ENCODE results near the gene SH3BP1. TPM values are rescaled to one million over a fixed set of nuclear protein-coding genes. Genes with fewer than 3 reads are reported as not detected.
"Not testable (repeated sequence)": the region's sequence is repeated elsewhere in the genome, so short reads cannot be mapped to it uniquely, and the experiment has no call there.

Gene SH3BP1
- total and polyA plus RNA-seq, 12 donors = 0.50 to 9.3 (median 2.0) TPM

- Histone ChIP-seq H3K9me3 (no peaks in the 10 kb centered on the region), H3K27ac (no peak overlapping the region), H3K27me3 (peaks cover 0 to 9% (median 0%) of the 10 kb centered on the region in 7 donors), H3K4me1 (peaks cover 0 to 8% (median 0%) of the 10 kb centered on the region in 9 donors), H3K36me3 (no peaks in the 10 kb centered on the region), H3K4me3 (no peak overlapping the region)
- WGBS, 2 donors = 57 to 64% methylated on average over 4 of the region's 4 CpGs
- intact Hi-C loops (cut with DNase I) = loop anchor here in 1 of 10 donors (10.0 kb wide), 1 partner anchor 284 kb away; no protein-coding TSS in a partner anchor
- DNase-seq (peak in 1 of 2 donors; percentile 29), ATAC-seq (peak in 5 of 8 donors; percentile 16 to 33 (median 27))
- TF ChIP-seq CTCF (IDR thresholded peaks at IDR 0.05) = no peak
Measured at GRCh38 chr22:37599153-37599552, 40.3 kb upstream of the SH3BP1 start.

GRCh38 chr22:37601203-37601539, 38.3 kb upstream of the SH3BP1 start:
- 42 to 55% methylated on average over 4 of the region's 4 CpGs for WGBS, 2 donors
- DNase-seq = no peak
- no peak overlapping the region for H3K4me3 ChIP-seq
- H3K27me3 ChIP-seq = peaks cover 0 to 9% (median 0%) of the 10 kb centered on the region in 7 donors
- H3K27ac ChIP-seq = no peak overlapping the region
- H3K9me3 ChIP-seq = no peaks in the 10 kb centered on the region
- TF ChIP-seq CTCF (IDR thresholded peaks at IDR 0.05) = no peak
- intact Hi-C loops (cut with DNase I) = no loop called here
- ATAC-seq = no peak
- no peaks in the 10 kb centered on the region for H3K36me3 ChIP-seq
- peaks cover 0 to 8% (median 0%) of the 10 kb centered on the region in 9 donors for H3K4me1 ChIP-seq

GRCh38 chr22:37601540-37602442, 37.7 kb upstream of the SH3BP1 start:
- 40 to 49% methylated on average over 14 of the region's 14 CpGs for WGBS, 2 donors
- ATAC-seq = peak in 1 of 8 donors; percentile 32

GRCh38 chr22:37602546-37603277, 36.8 kb upstream of the SH3BP1 start:
- ATAC-seq; H3K27me3 ChIP-seq; H3K36me3 ChIP-seq; DNase-seq; H3K27ac ChIP-seq; H3K4me3 ChIP-seq; H3K9me3 ChIP-seq; intact Hi-C loops (cut with DNase I): not testable (repeated sequence)
- H3K4me1 ChIP-seq = peaks cover 2 to 17% (median 10%) of the 10 kb centered on the region in 9 donors
- 76 to 94% methylated on average over 5 of the region's 5 CpGs for WGBS, 2 donors

More at GRCh38 chr22:37601540-37602442, 37.7 kb upstream of the SH3BP1 start:
- H3K36me3 ChIP-seq = no peaks in the 10 kb centered on the region
- no peak for TF ChIP-seq CTCF (IDR thresholded peaks at IDR 0.05)
- no peak overlapping the region for H3K4me3 ChIP-seq
- no peak overlapping the region for H3K27ac ChIP-seq
- peaks cover 0 to 8% (median 1%) of the 10 kb centered on the region in 9 donors for H3K4me1 ChIP-seq
- no peaks in the 10 kb centered on the region for H3K9me3 ChIP-seq
- intact Hi-C loops (cut with DNase I) = no loop called here
- peaks cover 0 to 9% (median 0%) of the 10 kb centered on the region in 7 donors for H3K27me3 ChIP-seq
- no peak for DNase-seq

Data from heart right ventricle (tissue), 16 donors.